ENCODE results near the gene PABPC1L.

The PABPC1L gene

GRCh38 chr20:44916586-44916985 lies 6.7 kb downstream of the PABPC1L start:
- no peak overlapping the region for H3K4me3 ChIP-seq (ENCODE audit: low read length)
- no peak for DNase-seq (ENCODE audit: low read depth)
- no peak for TF ChIP-seq CTCF (conservative IDR thresholded peaks at IDR 0.05; ENCODE audit: low read depth, low read length)

GRCh38 chr20:44917399-44917798 lies 7.5 kb downstream of the PABPC1L start:
- no peak overlapping the region for H3K4me3 ChIP-seq (ENCODE audit: low read length)
- DNase-seq (ENCODE audit: low read depth): no peak
- no peak for TF ChIP-seq CTCF (conservative IDR thresholded peaks at IDR 0.05; ENCODE audit: low read depth, low read length)

GRCh38 chr20:44918342-44918741 lies 8.5 kb downstream of the PABPC1L start:
- DNase-seq (ENCODE audit: low read depth): no peak
- no peak for TF ChIP-seq CTCF (conservative IDR thresholded peaks at IDR 0.05; ENCODE audit: low read depth, low read length)

GRCh38 chr20:44918761-44919160 lies 8.9 kb downstream of the PABPC1L start:
- DNase-seq (ENCODE audit: low read depth): no peak
- TF ChIP-seq CTCF (conservative IDR thresholded peaks at IDR 0.05; ENCODE audit: low read depth, low read length): no peak
- H3K4me3 ChIP-seq (ENCODE audit: low read length): no peak overlapping the region

More at GRCh38 chr20:44918342-44918741, 8.5 kb downstream of the PABPC1L start:
- H3K4me3 ChIP-seq (ENCODE audit: low read length): no peak overlapping the region

GRCh38 chr20:44921447-44921846 lies 11.6 kb downstream of the PABPC1L start:
- no peak overlapping the region for H3K4me3 ChIP-seq (ENCODE audit: low read length)
- TF ChIP-seq CTCF (conservative IDR thresholded peaks at IDR 0.05; ENCODE audit: low read depth, low read length): no peak
- no peak for DNase-seq (ENCODE audit: low read depth)

- no peak for TF ChIP-seq CTCF (conservative IDR thresholded peaks at IDR 0.05; ENCODE audit: low read depth, low read length)
- no peak overlapping the region for H3K4me3 ChIP-seq (ENCODE audit: low read length)
- DNase-seq (ENCODE audit: low read depth): no peak
Measured at GRCh38 chr20:44924541-44924940, 14.7 kb downstream of the PABPC1L start.

GRCh38 chr20:44928595-44928994 lies 18.7 kb downstream of the PABPC1L start:
- no peak for TF ChIP-seq CTCF (conservative IDR thresholded peaks at IDR 0.05; ENCODE audit: low read depth, low read length)
- H3K4me3 ChIP-seq (ENCODE audit: low read length): no peak overlapping the region
- no peak for DNase-seq (ENCODE audit: low read depth)

Measured in retinal pigment epithelial cell (primary cell).